ENCODE measurements around the gene MYCN.

Gene MYCN

GRCh38 chr2:15906778-15907177, 33.6 kb upstream of the MYCN start:
- Histone ChIP-seq H3K9me3 (ENCODE audit: insufficient read depth, low read length) (no peaks in the 10 kb centered on the region), H3K36me3 (ENCODE audit: low read length) (no peaks in the 10 kb centered on the region), H4K20me1 (ENCODE audit: low read depth, low read length) (no peaks in the 10 kb centered on the region), H3K27me3 (ENCODE audit: low read length) (no peaks in the 10 kb centered on the region), H3K79me2 (ENCODE audit: insufficient read depth, low read length) (no peaks in the 10 kb centered on the region), H3K9me2 (replicated peaks; ENCODE audit: insufficient read depth, low read length) (no peaks in the 10 kb centered on the region), H3K9ac (ENCODE audit: low read length) (no peak overlapping the region), H3F3A (ENCODE audit: insufficient read depth) (no peaks in the 10 kb centered on the region), H3K4me2 (ENCODE audit: low read depth, low read length, poor library complexity, severe bottlenecking) (no peak overlapping the region), H3K4me3 (ENCODE audit: insufficient read depth, low read length, poor library complexity, severe bottlenecking) (no peak overlapping the region), H3K27ac (ENCODE audit: low read depth, low read length) (no peak overlapping the region), H2AFZ (ENCODE audit: low read depth, low read length, severe bottlenecking) (no peak overlapping the region)
- TF ChIP-seq EZH2phosphoT487 (conservative IDR thresholded peaks at IDR 0.05; ENCODE audit: low read length), result no peak
- no peak for TF ChIP-seq CTCF (IDR thresholded peaks at IDR 0.05; ENCODE audit: insufficient read depth, low read length, poor library complexity, severe bottlenecking)

GRCh38 chr2:15907461-15908324, 32.7 kb upstream of the MYCN start:
- no peak overlapping the region for H2AFZ ChIP-seq (ENCODE audit: low read depth, low read length, severe bottlenecking)
- no peaks in the 10 kb centered on the region for H3K79me2 ChIP-seq (ENCODE audit: insufficient read depth, low read length)
- no peak overlapping the region for H3K9ac ChIP-seq (ENCODE audit: low read length)
- no peaks in the 10 kb centered on the region for H3K36me3 ChIP-seq (ENCODE audit: low read length)
- H3F3A ChIP-seq (ENCODE audit: insufficient read depth), result no peaks in the 10 kb centered on the region
- no peak overlapping the region for H3K27ac ChIP-seq (ENCODE audit: low read depth, low read length)
- TF ChIP-seq CTCF (IDR thresholded peaks at IDR 0.05; ENCODE audit: insufficient read depth, low read length, poor library complexity, severe bottlenecking) (no peak), EZH2phosphoT487 (conservative IDR thresholded peaks at IDR 0.05; ENCODE audit: low read length) (no peak)
- H3K27me3 ChIP-seq (ENCODE audit: low read length), result no peaks in the 10 kb centered on the region
- H3K9me3 ChIP-seq (ENCODE audit: insufficient read depth, low read length), result no peaks in the 10 kb centered on the region
- H3K9me2 ChIP-seq (replicated peaks; ENCODE audit: insufficient read depth, low read length), result no peaks in the 10 kb centered on the region
- no peaks in the 10 kb centered on the region for H4K20me1 ChIP-seq (ENCODE audit: low read depth, low read length)
- H3K4me2 ChIP-seq (ENCODE audit: low read depth, low read length, poor library complexity, severe bottlenecking), result no peak overlapping the region
- no peak overlapping the region for H3K4me3 ChIP-seq (ENCODE audit: insufficient read depth, low read length, poor library complexity, severe bottlenecking)

GRCh38 chr2:15908371-15908770, 32.0 kb upstream of the MYCN start:
- Histone ChIP-seq H3K27me3 (ENCODE audit: low read length) (no peaks in the 10 kb centered on the region), H3K27ac (ENCODE audit: low read depth, low read length) (no peak overlapping the region), H3K9me3 (ENCODE audit: insufficient read depth, low read length) (no peaks in the 10 kb centered on the region), H3F3A (ENCODE audit: insufficient read depth) (no peaks in the 10 kb centered on the region), H4K20me1 (ENCODE audit: low read depth, low read length) (no peaks in the 10 kb centered on the region), H3K4me2 (ENCODE audit: low read depth, low read length, poor library complexity, severe bottlenecking) (no peak overlapping the region), H2AFZ (ENCODE audit: low read depth, low read length, severe bottlenecking) (no peak overlapping the region), H3K4me3 (ENCODE audit: insufficient read depth, low read length, poor library complexity, severe bottlenecking) (no peak overlapping the region), H3K9ac (ENCODE audit: low read length) (no peak overlapping the region), H3K9me2 (replicated peaks; ENCODE audit: insufficient read depth, low read length) (no peaks in the 10 kb centered on the region), H3K79me2 (ENCODE audit: insufficient read depth, low read length) (no peaks in the 10 kb centered on the region), H3K36me3 (ENCODE audit: low read length) (no peaks in the 10 kb centered on the region)
- TF ChIP-seq EZH2phosphoT487 (conservative IDR thresholded peaks at IDR 0.05; ENCODE audit: low read length), result no peak
- TF ChIP-seq CTCF (IDR thresholded peaks at IDR 0.05; ENCODE audit: insufficient read depth, low read length, poor library complexity, severe bottlenecking), result no peak
